Omental fat pad (tissue), 4 donors: ENCODE results near the gene OSR1. TPM values are rescaled to one million over a fixed set of nuclear protein-coding genes. Genes with fewer than 3 reads are reported as not detected.

Experiments used
- ATAC-seq: fragments of 150-250 bp; one replicate; pipeline ENCODE4 v1.9.1; 2016; ENCODE audit warnings: mild to moderate bottlenecking, moderate library complexity; ENCODE audit not compliant: low FRiP score
- DNase-seq: peaks from one replicate; pipeline ENCODE4 v3.0.0-alpha.2; 2019; ENCODE audit warnings: low spot score
- CTCF ChIP-seq, 3 donors: fragments of 450-650 bp; IDR thresholded peaks; one replicate each; pipeline ENCODE4 v1.5.1; 2016 to 2017; ENCODE audit warnings: antibody characterized with exemption in 3 of 3, mild to moderate bottlenecking in 3 of 3, moderate library complexity in 2 of 3
- total RNA-seq, 4 donors: library from RNA; depleted of rRNA; stranded (reverse); fragments of >200 nt; gene quantifications; one replicate each; pipeline ENCODE4 v1.1.0, GENCODE V29; 2016

Gene OSR1
- total RNA-seq, 4 donors from 2014 or later: 33.7 to 148 (median 81.9) TPM

GRCh38 chr2:19337742-19338141, 20.7 kb downstream of the OSR1 start:
- TF ChIP-seq CTCF (IDR thresholded peaks at IDR 0.05): no peak
- DNase-seq (no peak), ATAC-seq (no peak)

GRCh38 chr2:19337202-19337601, 21.2 kb downstream of the OSR1 start:
- no peak for DNase-seq
- no peak for ATAC-seq
- TF ChIP-seq CTCF (IDR thresholded peaks at IDR 0.05): no peak

GRCh38 chr2:19336781-19337180, 21.6 kb downstream of the OSR1 start:
- TF ChIP-seq CTCF (IDR thresholded peaks at IDR 0.05): no peak
- DNase-seq: no peak
- no peak for ATAC-seq

- TF ChIP-seq CTCF (IDR thresholded peaks at IDR 0.05): no peak
- DNase-seq (no peak), ATAC-seq (no peak)
These were observed 25.9 kb downstream of the OSR1 start for GRCh38 chr2:19332503-19332902.

- ATAC-seq (no peak), DNase-seq (no peak)
- TF ChIP-seq CTCF (IDR thresholded peaks at IDR 0.05): no peak
These were observed 27.0 kb downstream of the OSR1 start for GRCh38 chr2:19331450-19331849.

GRCh38 chr2:19330436-19330835, 28.0 kb downstream of the OSR1 start:
- DNase-seq (no peak), ATAC-seq (no peak)
- no peak for TF ChIP-seq CTCF (IDR thresholded peaks at IDR 0.05)

GRCh38 chr2:19329445-19329844, 29.0 kb downstream of the OSR1 start:
- DNase-seq (no peak), ATAC-seq (no peak)
- TF ChIP-seq CTCF (IDR thresholded peaks at IDR 0.05): no peak
